GM12891 (cell line): ENCODE data around the gene DCLRE1B.
"Not testable (repeated sequence)": the region's sequence is repeated elsewhere in the genome, so short reads cannot be mapped to it uniquely, and the experiment has no call there.

ENCODE experiments used
- DNase-seq: peaks from one replicate; pipeline ENCODE4 v3.0.0; 2011; ENCODE audit warnings: low spot score; ENCODE audit not compliant: insufficient read length
- FAIRE-seq: peaks from 2 replicates; lab custom pipeline; 2011; peaks lifted over from hg19 to GRCh38; lab: Jason Lieb, UNC
- PAX5 ChIP-seq: IDR thresholded peaks from 2 replicates; pipeline ENCODE4 v1.6.1; 2011; ENCODE audit warnings: low read length, moderate library complexity, mild to moderate bottlenecking; ENCODE audit not compliant: insufficient read depth, severe bottlenecking
- POLR2A ChIP-seq: IDR thresholded peaks from 2 replicates; pipeline ENCODE4 v1.6.1; 2011; ENCODE audit warnings: low read depth, low read length, control low read depth
- POLR2AphosphoS5 ChIP-seq: IDR thresholded peaks from 2 replicates; pipeline ENCODE4 v1.6.1; 2011; ENCODE audit warnings: low read depth, low read length, control low read depth
- POU2F2 ChIP-seq: IDR thresholded peaks from 2 replicates; pipeline ENCODE4 v1.6.1; 2011; ENCODE audit warnings: low read depth, mild to moderate bottlenecking, control low read depth, low read length, moderate library complexity
- SPI1 ChIP-seq: IDR thresholded peaks from 2 replicates; pipeline ENCODE4 v1.6.1; 2011; ENCODE audit warnings: low read depth, low read length, control low read depth
- TAF1 ChIP-seq: IDR thresholded peaks from 2 replicates; pipeline ENCODE4 v1.6.1; 2011; ENCODE audit warnings: low read depth, low read length, control low read depth

The DCLRE1B gene

DNA sequence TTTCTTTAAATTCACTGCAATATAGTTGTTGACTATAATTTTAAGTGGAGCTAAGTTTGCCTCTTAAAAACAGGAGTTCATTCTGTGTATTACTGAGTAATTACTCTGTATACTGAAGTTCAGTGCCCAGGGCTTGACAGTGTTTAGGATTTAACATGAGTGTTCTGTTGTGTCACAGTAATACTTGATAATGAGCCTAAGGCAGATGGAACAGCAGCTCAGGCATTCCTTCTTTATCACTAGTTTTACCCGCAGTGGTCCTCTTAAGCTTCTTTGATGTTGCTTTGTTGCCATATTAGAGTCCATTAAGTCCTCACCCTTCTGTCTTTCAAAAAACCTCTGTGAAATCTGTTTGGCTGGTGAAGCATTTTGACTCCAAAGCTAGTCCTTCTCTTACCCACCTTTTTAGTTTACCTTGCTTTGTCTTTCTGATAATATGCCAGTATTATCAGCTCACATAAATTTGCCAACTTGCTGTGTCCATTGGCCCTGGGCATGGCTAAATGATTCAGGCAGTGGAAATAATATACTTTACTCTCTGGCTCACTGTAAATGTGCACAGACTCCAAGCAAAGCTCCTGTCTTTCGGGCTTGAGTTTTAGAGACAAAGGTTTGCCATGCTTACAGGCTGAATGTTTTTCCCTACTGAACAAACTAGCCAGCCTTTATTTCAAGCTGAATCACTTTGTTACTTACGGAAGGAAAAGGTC, 41.7 kb downstream of the DCLRE1B start:
- DNase-seq (no peak), FAIRE-seq (no peak)
- TF ChIP-seq TAF1 (no peak), SPI1 (no peak), PAX5 (no peak), POLR2AphosphoS5 (no peak), POLR2A (no peak), POU2F2 (no peak)

DNA sequence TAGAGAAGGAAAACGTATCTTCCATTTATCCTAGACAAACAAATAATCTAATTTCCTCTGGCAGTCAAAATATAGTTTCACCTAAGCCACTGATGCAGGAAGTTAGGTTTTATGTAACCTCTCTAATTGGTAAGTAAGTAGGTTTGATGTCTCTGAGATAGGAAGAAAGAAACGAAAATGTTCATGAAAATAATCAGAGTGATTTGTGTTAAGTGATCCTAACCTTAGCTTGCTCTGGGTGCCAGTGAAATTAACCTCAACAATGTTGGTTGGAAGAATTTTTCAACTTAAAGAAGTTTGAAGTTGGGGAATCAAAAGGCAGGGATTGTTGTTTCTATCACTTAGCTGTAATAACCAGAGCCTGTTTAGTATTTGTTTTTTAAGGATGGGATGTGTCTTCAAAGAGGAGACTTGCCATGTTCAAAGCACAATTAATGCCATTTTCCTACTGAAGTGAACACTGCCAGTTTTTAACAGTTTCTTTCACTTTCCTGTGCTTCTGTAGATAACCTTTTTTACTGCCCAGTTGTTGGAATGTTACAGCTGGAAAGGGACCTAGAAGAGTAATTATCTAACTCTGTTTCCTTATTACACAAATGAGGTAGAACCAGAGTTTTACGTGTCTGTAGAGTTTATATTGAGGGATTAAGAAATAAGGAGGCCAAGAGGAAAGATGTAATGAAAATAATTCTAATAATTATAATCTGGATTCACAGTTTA, 42.4 kb downstream of the DCLRE1B start:
- TF ChIP-seq POU2F2 (no peak), POLR2A (no peak), PAX5 (no peak), TAF1 (no peak), POLR2AphosphoS5 (no peak), SPI1 (no peak)
- DNase-seq (no peak), FAIRE-seq (no peak)

DNA sequence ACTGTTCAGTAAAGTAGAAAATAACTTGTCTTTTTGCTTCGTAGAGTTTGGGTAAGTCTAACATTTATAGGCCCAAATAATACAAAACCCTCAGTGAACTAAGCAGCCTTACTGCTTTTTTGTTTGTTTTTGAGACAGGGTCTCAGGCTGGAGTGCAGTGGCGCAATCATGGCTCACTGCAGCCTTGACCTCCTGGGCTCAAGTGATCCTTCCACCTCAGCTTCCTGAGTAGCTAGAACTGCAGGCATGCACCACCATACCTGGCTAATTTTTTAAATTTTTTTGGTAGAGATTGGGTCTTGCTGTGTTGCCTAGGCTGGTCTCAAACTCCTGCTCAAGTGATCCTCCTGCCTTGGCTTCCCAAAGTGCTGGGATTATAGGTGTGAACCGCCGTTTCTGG, 43.0 kb downstream of the DCLRE1B start:
- DNase-seq, FAIRE-seq: not testable (repeated sequence)

DNA sequence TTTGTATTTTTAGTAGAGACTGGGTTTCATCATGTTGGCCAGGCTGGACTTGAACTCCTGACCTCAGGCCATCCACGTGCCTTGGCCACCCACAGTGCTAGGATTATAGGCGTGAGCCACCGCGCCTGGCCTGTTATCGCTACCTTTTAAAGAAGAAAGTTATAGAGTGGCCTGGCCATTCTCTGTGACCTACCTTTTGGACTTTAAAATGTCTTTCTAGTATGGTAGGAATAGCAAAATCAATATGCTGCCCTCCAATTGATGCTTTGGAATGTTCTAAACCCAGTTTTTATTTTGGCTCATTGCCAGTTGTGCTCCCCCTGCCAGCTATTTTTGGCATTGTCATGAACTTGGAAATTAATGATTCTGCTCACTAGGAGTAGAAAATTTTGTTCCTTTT, 43.9 kb downstream of the DCLRE1B start:
- FAIRE-seq (no peak), DNase-seq (no peak)
- TF ChIP-seq SPI1, result no peak
- TF ChIP-seq POLR2A, result no peak
- no peak for TF ChIP-seq PAX5
- TF ChIP-seq POU2F2, result no peak

DNA sequence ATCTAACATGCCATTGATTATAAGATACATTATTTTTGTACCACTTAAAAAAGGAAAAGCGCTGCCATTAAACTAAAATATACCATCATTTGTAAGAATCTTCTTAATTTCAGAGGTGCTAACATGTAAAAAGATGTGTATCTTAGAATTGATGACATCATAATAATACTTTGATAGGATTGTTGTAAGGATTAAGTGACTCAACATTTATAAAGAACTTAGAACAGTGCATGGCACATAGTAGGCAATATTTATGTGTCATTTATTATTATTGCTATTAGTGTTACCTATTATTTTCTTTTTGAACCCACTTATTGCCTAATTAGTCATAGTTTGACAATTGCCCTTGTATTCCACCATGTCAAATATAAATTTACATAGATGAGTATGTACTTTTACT, 45.8 kb downstream of the DCLRE1B start:
- TF ChIP-seq POLR2A (no peak), TAF1 (no peak), PAX5 (no peak)
- FAIRE-seq, result no peak
- no peak for DNase-seq

DNA sequence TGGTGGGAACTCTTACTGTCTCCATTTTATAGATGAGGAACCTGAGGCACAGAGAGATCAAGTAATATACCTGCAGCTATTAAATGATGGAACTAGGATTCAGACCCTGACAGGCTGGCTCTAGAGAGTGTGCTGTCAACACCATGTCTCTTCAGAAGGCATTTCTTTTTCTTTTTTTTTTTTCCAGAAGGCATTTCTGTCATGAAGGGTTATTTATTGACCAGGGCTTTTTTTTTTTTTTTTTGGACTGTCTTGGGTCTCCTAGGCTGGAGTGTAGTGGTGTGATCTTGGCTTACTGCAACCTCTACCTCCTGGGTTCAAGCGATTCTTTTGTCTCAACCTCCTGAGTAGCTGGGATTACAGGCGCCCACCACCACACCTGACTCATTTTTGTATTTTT, 46.6 kb downstream of the DCLRE1B start:
- TF ChIP-seq POLR2A (no peak), POLR2AphosphoS5 (no peak), SPI1 (no peak), POU2F2 (no peak), PAX5 (no peak), TAF1 (no peak)
- no peak for FAIRE-seq
- no peak for DNase-seq

DNA sequence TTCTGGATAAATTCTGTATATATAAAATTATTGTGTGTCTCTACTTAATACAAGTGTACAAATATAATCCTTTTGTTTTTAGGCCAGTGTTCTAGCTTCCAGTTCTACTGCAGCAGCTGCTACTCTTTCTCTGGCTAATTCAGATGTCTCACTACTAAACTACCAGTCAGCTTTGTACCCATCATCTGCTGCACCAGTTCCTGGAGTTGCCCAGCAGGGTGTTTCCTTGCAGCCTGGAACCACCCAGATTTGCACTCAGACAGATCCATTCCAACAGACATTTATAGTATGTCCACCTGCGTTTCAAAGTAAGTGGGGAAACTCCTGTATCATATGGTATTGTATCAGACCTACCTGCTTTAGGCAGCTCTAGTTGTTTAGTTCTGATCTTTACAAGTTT, 52.9 kb downstream of the DCLRE1B start:
- no peak for DNase-seq
- no peak for FAIRE-seq
- TF ChIP-seq POU2F2 (no peak), TAF1 (no peak)

DNA sequence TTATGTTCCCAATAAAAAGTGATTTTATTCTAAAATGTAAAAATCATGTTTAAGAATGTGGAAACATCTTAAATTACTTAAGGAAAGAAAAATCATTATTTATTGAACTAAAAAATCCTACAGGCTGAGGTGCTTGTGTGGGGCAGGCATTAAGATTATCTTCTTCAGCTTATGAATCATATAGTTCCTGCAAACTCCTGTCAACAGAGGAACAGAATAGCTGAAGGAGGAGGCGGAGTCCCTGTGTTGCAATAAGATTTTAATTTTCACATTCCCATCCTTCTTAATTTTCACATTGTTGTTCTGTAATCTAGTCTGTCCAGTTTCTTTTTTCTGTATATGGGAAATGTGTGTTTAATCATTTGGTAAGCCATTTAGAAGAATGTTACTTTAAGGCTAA, 53.6 kb downstream of the DCLRE1B start:
- FAIRE-seq, result no peak
- no peak for TF ChIP-seq POLR2AphosphoS5
- no peak for TF ChIP-seq POLR2A
- no peak for TF ChIP-seq TAF1
- DNase-seq, result no peak

DNA sequence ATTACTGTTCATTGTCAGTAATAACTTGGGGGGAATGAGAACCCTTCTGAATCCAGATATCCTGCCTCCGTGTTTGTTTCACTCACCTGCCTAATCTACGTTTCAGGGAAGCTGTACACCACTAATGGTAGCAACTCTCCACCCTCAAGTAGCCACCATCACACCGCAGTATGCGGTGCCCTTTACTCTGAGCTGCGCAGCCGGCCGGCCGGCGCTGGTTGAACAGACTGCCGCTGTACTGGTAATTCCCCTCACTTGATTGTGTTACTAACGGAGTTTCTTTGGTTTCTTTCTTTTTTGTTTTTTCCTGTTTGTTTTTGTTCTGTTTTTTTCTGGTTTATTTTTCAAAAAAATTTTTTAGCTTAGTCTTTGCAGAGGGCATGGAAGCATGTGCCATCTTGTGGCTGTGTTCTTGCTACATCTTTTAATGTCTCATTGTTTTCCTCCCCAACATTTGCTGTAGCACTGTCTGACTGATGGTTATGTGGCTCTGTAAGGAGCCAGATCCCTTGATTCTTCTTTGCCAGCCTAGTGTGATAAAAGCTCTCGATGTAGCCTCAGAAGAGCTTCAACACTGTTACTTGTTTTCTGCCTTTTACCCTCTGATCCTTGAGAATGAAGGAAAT, 58.3 kb downstream of the DCLRE1B start:
- TF ChIP-seq POLR2A (no peak), PAX5 (no peak), TAF1 (no peak), SPI1 (no peak), POU2F2 (no peak), POLR2AphosphoS5 (no peak)
- no peak for DNase-seq
- no peak for FAIRE-seq
